Inflammatory macrophage treated with lipopolysaccharide for 1 hour (primary cell): ENCODE results near the gene RGS12.

Experiments
- DNase-seq, 2 donors: peaks; one replicate each; pipeline ENCODE4 v3.0.0-alpha.2; 2020 to 2022

The RGS12 gene

GRCh38 chr4:3311489-3312171 lies 18.8 kb downstream of the RGS12 start:
- no peak for DNase-seq

- DNase-seq: no peak
These were observed 19.5 kb downstream of the RGS12 start for GRCh38 chr4:3312362-3312761.

GRCh38 chr4:3313139-3313538 lies 20.3 kb downstream of the RGS12 start:
- no peak for DNase-seq

GRCh38 chr4:3313556-3314228 lies 20.9 kb downstream of the RGS12 start:
- DNase-seq: no peak

GRCh38 chr4:3314706-3315260 lies 22.0 kb downstream of the RGS12 start:
- no peak for DNase-seq

GRCh38 chr4:3315566-3315965 lies 22.7 kb downstream of the RGS12 start:
- DNase-seq: no peak

- DNase-seq: no peak
These were observed 23.3 kb downstream of the RGS12 start for GRCh38 chr4:3316146-3316545.

- no peak for DNase-seq
These were observed 24.3 kb downstream of the RGS12 start for GRCh38 chr4:3317011-3317655.

- DNase-seq: no peak
These were observed 24.9 kb downstream of the RGS12 start for GRCh38 chr4:3317656-3318211.

GRCh38 chr4:3318561-3319021 lies 25.8 kb downstream of the RGS12 start:
- DNase-seq: no peak

GRCh38 chr4:3320361-3321023 lies 27.7 kb downstream of the RGS12 start:
- no peak for DNase-seq

- DNase-seq: no peak
These were observed 28.6 kb downstream of the RGS12 start for GRCh38 chr4:3321295-3321889.

- no peak for DNase-seq
These were observed 29.3 kb downstream of the RGS12 start for GRCh38 chr4:3322059-3322550.

- no peak for DNase-seq
These were observed 30.3 kb downstream of the RGS12 start for GRCh38 chr4:3323071-3323481.

GRCh38 chr4:3324093-3324815 lies 31.4 kb downstream of the RGS12 start:
- DNase-seq: no peak

- DNase-seq: no peak
These were observed 36.2 kb downstream of the RGS12 start for GRCh38 chr4:3328814-3329663.

GRCh38 chr4:3329887-3330286 lies 37.1 kb downstream of the RGS12 start:
- no peak for DNase-seq

- peak; percentile 36 to 41 for DNase-seq
These were observed 37.9 kb downstream of the RGS12 start for GRCh38 chr4:3330707-3331106.

- DNase-seq: no peak
These were observed 38.9 kb downstream of the RGS12 start for GRCh38 chr4:3331511-3332394.
